GM13977 (cell line): ENCODE data around the gene FERMT3.

Source experiments
- DNase-seq: peaks from one replicate; pipeline ENCODE4 v3.0.0; 2012; ENCODE audit warnings: low spot score
- in situ Hi-C: fragments of 300-500 bp; cut with MboI; formaldehyde crosslinking; loops from one replicate; pipeline ENCODE4 v1.12.0; 2022; ENCODE audit warnings: low sequenced_read_pairs, low pct_unique_long_range_greater_than_20kb, mixed read lengths, inconsistent platforms; ENCODE audit not compliant: unreplicated experiment
- TF ChIP-seq, protein P1 (sequence below): IDR thresholded peaks from 2 replicates; pipeline ENCODE4 v1.5.1; 2012; ENCODE audit warnings: mild to moderate bottlenecking, control low read depth; ENCODE audit not compliant: insufficient read depth; ENCODE audit errors: extremely low read depth, missing control alignments

The FERMT3 gene

GRCh38 chr11:64225608-64226506 lies 19.3 kb downstream of the FERMT3 start, which contains the start of the genes NUDT22 and TRPT1:
Gene NUDT22 (plus strand): TSS chr11:64226274. CDS start chr11:64226653, 379 bp downstream.
Gene TRPT1 (minus strand): TSS chr11:64226186. CDS start chr11:64225860, 326 bp downstream.
- DNase-seq, result peak; percentile 95
- TF ChIP-seq, protein P1, sequence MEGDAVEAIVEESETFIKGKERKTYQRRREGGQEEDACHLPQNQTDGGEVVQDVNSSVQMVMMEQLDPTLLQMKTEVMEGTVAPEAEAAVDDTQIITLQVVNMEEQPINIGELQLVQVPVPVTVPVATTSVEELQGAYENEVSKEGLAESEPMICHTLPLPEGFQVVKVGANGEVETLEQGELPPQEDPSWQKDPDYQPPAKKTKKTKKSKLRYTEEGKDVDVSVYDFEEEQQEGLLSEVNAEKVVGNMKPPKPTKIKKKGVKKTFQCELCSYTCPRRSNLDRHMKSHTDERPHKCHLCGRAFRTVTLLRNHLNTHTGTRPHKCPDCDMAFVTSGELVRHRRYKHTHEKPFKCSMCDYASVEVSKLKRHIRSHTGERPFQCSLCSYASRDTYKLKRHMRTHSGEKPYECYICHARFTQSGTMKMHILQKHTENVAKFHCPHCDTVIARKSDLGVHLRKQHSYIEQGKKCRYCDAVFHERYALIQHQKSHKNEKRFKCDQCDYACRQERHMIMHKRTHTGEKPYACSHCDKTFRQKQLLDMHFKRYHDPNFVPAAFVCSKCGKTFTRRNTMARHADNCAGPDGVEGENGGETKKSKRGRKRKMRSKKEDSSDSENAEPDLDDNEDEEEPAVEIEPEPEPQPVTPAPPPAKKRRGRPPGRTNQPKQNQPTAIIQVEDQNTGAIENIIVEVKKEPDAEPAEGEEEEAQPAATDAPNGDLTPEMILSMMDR, result peak; percentile 29
- in situ Hi-C loops, result no loop called here

GRCh38 chr11:64226507-64227051 lies 20.1 kb downstream of the FERMT3 start:
- in situ Hi-C loops, result no loop called here
- TF ChIP-seq, protein P1, result peak; percentile 1
- DNase-seq, result peak; percentile 85

DNA sequence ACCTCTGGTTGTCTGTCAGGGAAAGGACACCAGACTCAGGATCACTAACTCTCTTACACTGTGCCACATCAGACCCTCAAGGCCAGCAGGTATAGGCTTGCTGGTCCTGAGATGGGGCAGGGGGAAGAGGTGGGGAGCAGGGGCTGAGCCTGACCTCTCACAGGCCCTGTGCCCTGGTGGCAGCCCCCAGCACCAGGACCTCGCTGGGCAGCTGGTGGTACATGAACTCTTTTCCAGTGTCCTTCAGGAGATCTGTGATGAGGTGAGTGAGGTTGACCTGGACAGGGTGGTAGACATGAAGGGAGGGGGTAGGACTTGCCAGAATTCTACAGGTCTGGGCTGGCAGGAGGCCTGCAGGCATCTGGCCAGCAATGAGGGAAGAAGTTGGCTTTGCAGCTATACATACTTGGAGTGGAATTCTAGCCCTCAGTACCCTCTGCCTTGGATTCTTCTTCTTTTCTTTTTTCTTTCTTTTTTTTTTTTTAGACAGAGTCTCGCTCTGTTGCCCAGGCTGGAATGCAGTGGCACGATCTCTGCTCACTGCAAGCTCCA lies 21.0 kb downstream of the FERMT3 start:
- in situ Hi-C loops, result no loop called here
- DNase-seq, result no peak
- TF ChIP-seq, protein P1, result no peak

DNA sequence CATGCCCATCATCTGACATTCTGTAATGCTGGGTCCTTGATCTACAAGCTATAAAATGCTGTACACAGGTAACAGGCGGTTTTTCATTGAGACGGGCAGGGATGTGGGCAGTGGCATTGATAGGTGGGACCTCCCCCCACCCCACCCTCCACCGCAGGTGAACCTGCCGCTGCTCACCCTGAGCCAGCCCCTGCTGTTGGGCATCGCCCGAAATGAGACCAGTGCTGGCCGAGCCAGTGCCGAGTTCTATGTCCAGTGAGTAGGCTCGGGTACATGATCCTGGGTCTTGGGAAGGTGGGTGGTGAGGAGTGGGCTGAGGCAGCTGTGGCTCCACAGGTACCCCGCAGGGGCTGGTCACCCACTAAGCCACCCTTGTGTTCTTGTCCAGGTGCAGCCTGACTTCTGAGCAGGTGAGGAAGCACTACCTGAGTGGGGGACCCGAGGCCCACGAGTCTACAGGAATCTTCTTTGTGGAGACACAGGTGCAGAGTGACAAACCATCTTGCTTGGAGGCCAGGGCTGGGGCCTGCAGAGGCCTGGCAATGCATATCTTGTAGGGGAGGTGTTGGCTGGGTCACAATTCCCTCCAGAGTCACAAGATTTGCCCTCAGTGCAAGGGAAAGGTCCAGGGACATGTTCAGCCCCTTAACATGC lies 22.7 kb downstream of the FERMT3 start:
- in situ Hi-C loops, result no loop called here
- TF ChIP-seq, protein P1, result no peak
- no peak for DNase-seq

DNA sequence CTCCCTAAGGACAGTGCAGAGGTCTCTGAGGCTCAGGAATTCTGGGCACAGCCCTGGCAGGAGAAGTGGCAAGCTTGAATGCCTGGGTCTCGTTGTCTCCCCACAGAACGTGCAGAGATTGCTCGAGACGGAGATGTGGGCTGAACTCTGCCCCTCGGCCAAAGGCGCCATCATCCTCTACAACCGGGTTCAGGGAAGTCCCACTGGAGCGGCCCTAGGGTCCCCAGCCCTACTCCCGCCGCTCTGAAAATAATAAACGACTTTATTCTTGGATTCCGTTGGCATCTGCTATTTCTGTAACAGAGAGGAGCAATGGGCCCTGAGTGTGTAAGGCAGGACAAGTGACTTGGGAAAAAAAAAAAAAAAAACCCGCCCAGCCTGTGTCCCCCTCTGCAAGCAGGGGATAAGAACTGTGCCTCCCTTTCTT lies 23.2 kb downstream of the FERMT3 start:
- in situ Hi-C loops, result no loop called here
- TF ChIP-seq, protein P1, result no peak
- no peak for DNase-seq
